ENCODE data around the gene MRPL46.
"Not testable (repeated sequence)": the region's sequence is repeated elsewhere in the genome, so short reads cannot be mapped to it uniquely, and the experiment has no call there.

Gene MRPL46

GRCh38 chr15:88447206-88447605 is 20.0 kb downstream of the MRPL46 start:
- DNase-seq = no peak

GRCh38 chr15:88441076-88441730 is 26.0 kb downstream of the MRPL46 start:
- DNase-seq = no peak

- no peak for DNase-seq
Measured at GRCh38 chr15:88440021-88440420, 27.2 kb downstream of the MRPL46 start.

GRCh38 chr15:88438181-88438580 is 29.0 kb downstream of the MRPL46 start:
- no peak for DNase-seq

- not testable (repeated sequence) for DNase-seq
Measured at GRCh38 chr15:88434106-88434505, 33.1 kb downstream of the MRPL46 start.

- DNase-seq = no peak
Measured at GRCh38 chr15:88433046-88433685, 34.0 kb downstream of the MRPL46 start.

GRCh38 chr15:88431441-88431840 is 35.7 kb downstream of the MRPL46 start:
- DNase-seq = no peak

GRCh38 chr15:88430051-88430450 is 37.1 kb downstream of the MRPL46 start:
- DNase-seq = no peak

GRCh38 chr15:88428805-88429605 is 38.2 kb downstream of the MRPL46 start:
- DNase-seq = no peak

- DNase-seq = no peak
Measured at GRCh38 chr15:88428053-88428452, 39.1 kb downstream of the MRPL46 start.

GRCh38 chr15:88426304-88426703 is 40.9 kb downstream of the MRPL46 start:
- no peak for DNase-seq

- DNase-seq = no peak
Measured at GRCh38 chr15:88423331-88423730, 43.9 kb downstream of the MRPL46 start.

- no peak for DNase-seq
Measured at GRCh38 chr15:88419830-88420229, 47.4 kb downstream of the MRPL46 start.

All from nucleus accumbens (tissue), 56 donors.